OCI-LY3 (cell line): ENCODE results near the gene FAM162B.
"Not testable (repeated sequence)": the region's sequence is repeated elsewhere in the genome, so short reads cannot be mapped to it uniquely, and the experiment has no call there.

Experiments
- CTCF ChIP-seq: fragments of 200-600, 300-600 bp; sonication (generic); IDR thresholded peaks from 2 replicates; pipeline ENCODE4 v1.5.1; 2014; ENCODE audit warnings: antibody characterized with exemption, low read length, low read depth
- EZH2phosphoT487 ChIP-seq: fragments of 200-600 bp; shearing (Covaris generic); IDR thresholded peaks from 2 replicates; pipeline ENCODE4 v1.6.1; 2018; ENCODE audit warnings: antibody characterized with exemption, mixed run types, low read depth

- not testable (repeated sequence) for TF ChIP-seq CTCF, EZH2phosphoT487
These were observed 61.6 kb downstream of the FAM162B start for GRCh38 chr6:116703888-116704287.
